AG09309 (cell line): Measurements from ENCODE around the gene CEP43.

Experiments
- DNase-seq: peaks from one replicate; pipeline ENCODE4 v3.0.0-alpha.2; 2010; ENCODE audit warnings: low read depth
- H3K4me3 ChIP-seq: 2 replicates; pipeline ENCODE4 v1.5.1; 2011; ENCODE audit warnings: mild to moderate bottlenecking, low read depth, low read length, moderate library complexity; ENCODE audit not compliant: control insufficient read depth
- TF ChIP-seq, protein P1 (sequence below): IDR thresholded peaks from 2 replicates; pipeline ENCODE4 v1.5.1; 2011; ENCODE audit warnings: mild to moderate bottlenecking, low read depth, low read length, inconsistent platforms; ENCODE audit not compliant: insufficient read depth, control insufficient read depth; ENCODE audit errors: missing control alignments

CEP43 gene

DNA sequence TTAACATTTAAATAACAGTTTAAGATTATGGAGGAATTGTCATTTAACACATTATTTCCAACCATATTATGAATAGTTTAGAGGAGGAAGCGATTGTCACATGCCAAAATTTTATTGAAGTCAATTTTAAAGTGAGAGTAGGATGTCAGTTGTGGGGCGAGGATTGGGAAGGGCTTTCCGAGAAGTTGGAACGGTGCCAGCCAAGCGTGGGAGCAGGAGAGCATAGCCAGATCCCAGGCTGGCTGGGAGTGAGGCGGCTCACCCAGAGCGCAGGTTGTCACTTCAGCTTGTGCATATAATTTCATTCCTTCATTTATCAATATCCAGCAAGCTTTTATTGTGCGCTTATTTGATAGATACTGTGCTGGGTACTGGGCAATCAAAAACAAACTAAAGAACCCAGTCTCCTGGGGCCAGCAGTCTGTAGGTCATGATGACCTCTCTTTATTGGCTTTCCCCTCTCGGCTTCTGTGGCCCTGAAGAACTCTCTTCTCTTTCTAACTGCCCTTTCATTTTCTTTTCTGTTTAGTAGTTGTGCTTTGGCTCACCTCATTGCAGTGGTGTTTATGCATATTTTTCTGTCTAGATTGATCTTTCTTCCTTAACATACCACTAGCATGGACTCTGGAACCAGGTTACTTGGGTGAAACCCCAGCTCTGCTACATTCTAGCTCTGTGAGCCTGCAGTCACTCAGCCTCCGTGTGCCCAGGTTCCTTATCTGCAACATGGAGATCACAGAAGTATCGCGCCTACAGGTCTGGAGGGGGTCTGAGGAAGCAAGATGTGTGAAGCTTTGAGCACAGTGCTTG is 6.4 kb downstream of the CEP43 start:
- DNase-seq: no peak
- no peak overlapping the region for H3K4me3 ChIP-seq
- TF ChIP-seq, protein P1, sequence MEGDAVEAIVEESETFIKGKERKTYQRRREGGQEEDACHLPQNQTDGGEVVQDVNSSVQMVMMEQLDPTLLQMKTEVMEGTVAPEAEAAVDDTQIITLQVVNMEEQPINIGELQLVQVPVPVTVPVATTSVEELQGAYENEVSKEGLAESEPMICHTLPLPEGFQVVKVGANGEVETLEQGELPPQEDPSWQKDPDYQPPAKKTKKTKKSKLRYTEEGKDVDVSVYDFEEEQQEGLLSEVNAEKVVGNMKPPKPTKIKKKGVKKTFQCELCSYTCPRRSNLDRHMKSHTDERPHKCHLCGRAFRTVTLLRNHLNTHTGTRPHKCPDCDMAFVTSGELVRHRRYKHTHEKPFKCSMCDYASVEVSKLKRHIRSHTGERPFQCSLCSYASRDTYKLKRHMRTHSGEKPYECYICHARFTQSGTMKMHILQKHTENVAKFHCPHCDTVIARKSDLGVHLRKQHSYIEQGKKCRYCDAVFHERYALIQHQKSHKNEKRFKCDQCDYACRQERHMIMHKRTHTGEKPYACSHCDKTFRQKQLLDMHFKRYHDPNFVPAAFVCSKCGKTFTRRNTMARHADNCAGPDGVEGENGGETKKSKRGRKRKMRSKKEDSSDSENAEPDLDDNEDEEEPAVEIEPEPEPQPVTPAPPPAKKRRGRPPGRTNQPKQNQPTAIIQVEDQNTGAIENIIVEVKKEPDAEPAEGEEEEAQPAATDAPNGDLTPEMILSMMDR: no peak

DNA sequence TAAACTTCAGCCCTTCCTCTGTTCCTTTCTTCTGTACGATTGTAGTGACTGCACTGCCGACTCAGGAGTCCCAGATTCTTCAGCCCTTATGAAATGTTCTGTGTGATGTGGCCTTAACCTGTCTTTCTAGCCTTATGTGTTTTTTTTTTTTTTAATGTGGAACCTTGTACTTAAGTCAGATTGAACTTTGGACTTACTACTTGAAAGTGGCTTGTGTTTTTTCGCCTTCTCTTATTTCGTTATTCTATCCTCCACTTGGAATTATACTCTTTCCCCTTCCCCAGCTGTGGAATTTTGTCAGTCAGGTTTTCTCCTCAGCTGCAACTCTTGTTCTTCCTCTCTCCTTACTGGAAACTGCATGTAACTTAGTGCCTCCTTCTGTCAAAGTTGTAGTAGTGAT is 8.8 kb downstream of the CEP43 start:
- no peak for DNase-seq
- H3K4me3 ChIP-seq: no peak overlapping the region
- TF ChIP-seq, protein P1: no peak

GRCh38 chr6:167013067-167013466 is 13.9 kb downstream of the CEP43 start:
- DNase-seq: no peak
- no peak overlapping the region for H3K4me3 ChIP-seq
- TF ChIP-seq, protein P1: no peak

- no peak for DNase-seq
- TF ChIP-seq, protein P1: no peak
- no peak overlapping the region for H3K4me3 ChIP-seq
These were observed 14.7 kb downstream of the CEP43 start for GRCh38 chr6:167013946-167014345.

DNA sequence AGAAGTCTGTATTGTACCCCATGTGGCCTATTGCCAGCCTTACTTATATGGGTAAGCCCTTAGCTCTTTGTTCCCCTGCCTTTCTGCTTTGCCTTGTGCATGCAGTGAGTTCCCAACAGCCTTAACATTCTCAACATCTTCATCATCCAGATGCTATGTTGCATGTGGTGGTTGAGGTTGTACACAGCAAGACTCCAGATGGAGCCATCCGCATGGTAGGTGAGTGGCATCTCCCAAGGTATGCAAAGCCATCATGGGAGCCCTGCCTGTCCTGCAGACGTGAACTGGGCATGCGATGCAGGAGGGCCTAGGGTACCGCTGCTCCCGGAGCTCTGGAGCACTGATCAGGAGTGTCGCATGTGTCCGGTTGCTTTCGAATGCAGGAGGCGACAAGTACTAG is 16.1 kb downstream of the CEP43 start:
- no peak overlapping the region for H3K4me3 ChIP-seq
- no peak for DNase-seq
- TF ChIP-seq, protein P1: no peak

DNA sequence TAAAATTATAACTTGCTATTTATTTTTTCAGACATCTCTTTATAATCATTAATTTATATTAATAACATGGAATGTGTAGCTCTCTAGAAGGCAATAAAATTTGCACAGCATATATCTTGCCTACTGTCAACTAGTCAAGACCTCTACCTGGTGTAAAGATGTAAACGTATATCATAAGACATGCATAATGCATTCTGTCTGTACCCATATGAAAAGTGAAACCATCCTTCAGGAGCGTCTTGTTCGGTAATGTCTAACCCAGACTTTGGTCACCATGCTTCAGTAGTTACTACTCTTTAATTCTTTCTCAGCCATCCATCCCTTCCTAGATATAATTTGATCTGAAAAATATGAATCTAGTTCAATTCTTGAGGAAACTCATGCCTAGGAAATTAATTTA is 21.0 kb downstream of the CEP43 start:
- H3K4me3 ChIP-seq: no peak overlapping the region
- DNase-seq: no peak
- TF ChIP-seq, protein P1: no peak
